IPS-18a (cell line): Measurements from ENCODE around the gene ECE1.

Source experiments
- H3K27ac ChIP-seq: one replicate; pipeline ENCODE4 v1.5.1; 2013; ENCODE audit warnings: low read length
- H3K27me3 ChIP-seq: one replicate; pipeline ENCODE4 v1.6.1; 2013; ENCODE audit warnings: mild to moderate bottlenecking, low read length; ENCODE audit not compliant: control insufficient read depth, insufficient read depth
- H3K36me3 ChIP-seq: one replicate; pipeline ENCODE4 v1.6.1; 2013; ENCODE audit warnings: low read depth, low read length; ENCODE audit not compliant: control insufficient read depth
- H3K4me1 ChIP-seq: one replicate; pipeline ENCODE4 v1.6.1; 2013; ENCODE audit warnings: low read depth, low read length; ENCODE audit not compliant: control insufficient read depth
- H3K4me3 ChIP-seq: one replicate; pipeline ENCODE4 v1.5.1; 2013; ENCODE audit warnings: low read length
- H3K9ac ChIP-seq: one replicate; pipeline ENCODE4 v1.6.1; 2013; ENCODE audit warnings: mild to moderate bottlenecking, low read length, moderate library complexity
- H3K9me3 ChIP-seq: one replicate; pipeline ENCODE4 v1.6.1; 2013; ENCODE audit warnings: low read depth, low read length; ENCODE audit not compliant: control insufficient read depth

Gene ECE1

DNA sequence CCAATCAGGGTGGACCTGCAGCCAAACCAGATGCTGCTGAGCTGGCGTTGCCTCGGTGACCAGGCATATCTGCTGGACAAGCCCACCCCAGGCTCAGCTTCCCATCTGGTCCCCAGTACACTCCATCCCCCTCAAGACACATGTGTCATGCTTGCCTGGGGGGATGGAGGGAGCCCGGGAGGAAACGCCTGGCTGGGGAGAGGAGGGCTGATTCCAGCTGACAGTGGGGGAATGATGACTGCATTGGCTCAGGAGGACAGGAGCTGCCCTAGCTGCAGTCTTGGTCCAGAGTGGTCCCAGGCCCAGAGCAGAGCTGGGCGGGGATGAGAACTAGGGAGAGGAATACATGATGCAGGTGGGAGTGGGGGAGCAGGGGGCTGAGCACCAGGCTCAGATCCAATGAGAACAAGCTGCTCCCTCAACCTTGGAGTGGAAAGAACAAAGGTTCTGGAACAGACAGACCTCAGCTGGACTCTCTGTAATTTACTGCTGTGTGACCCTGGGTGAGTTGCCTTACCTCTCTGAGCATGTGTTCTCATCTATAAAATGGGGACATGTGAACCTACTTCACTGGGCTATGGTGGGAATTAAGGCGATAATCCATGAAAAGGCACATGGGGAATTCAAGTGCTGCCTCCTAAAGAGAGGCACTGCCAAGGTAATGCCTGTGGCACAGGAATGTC lies 23.1 kb upstream of the ECE1 start:
- H3K9ac ChIP-seq: no peak overlapping the region
- no peak overlapping the region for H3K27ac ChIP-seq
- H3K27me3 ChIP-seq: no peaks in the 10 kb centered on the region
- no peaks in the 10 kb centered on the region for H3K36me3 ChIP-seq
- no peaks in the 10 kb centered on the region for H3K9me3 ChIP-seq
- peaks cover 31% of the 10 kb centered on the region for H3K4me1 ChIP-seq
- no peak overlapping the region for H3K4me3 ChIP-seq

DNA sequence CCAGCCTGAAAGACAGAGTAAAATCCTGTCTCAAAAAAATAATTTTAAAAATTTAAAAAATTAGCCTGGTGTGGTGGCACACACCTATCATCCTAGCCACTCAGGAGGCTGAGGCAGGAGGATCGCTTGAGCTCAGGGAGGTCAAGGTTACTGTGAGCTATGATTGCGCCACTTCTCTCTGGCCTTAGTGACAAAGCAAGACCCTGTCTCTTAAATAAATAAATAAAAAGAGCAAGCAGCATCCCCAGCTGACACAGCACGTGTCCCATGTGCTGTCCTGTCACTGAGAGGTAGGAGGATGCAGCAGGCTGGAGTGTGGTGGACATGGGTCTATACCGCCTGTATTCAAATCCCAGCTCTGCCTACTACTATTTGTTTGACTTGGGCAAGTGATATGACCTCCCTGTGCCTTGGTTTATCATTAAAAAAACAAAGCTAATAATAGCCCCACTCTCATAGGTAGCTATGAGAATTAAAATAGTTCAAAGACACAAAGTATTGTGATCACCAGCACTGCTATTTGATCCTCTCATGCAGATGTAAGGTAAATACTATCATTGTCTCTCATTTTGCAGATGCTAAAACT lies 22.2 kb upstream of the ECE1 start:
- no peaks in the 10 kb centered on the region for H3K27me3 ChIP-seq
- H3K36me3 ChIP-seq: no peaks in the 10 kb centered on the region
- H3K4me3 ChIP-seq: no peak overlapping the region
- H3K4me1 ChIP-seq: peaks cover 36% of the 10 kb centered on the region
- H3K9me3 ChIP-seq: no peaks in the 10 kb centered on the region
- H3K27ac ChIP-seq: no peak overlapping the region
- H3K9ac ChIP-seq: no peak overlapping the region

DNA sequence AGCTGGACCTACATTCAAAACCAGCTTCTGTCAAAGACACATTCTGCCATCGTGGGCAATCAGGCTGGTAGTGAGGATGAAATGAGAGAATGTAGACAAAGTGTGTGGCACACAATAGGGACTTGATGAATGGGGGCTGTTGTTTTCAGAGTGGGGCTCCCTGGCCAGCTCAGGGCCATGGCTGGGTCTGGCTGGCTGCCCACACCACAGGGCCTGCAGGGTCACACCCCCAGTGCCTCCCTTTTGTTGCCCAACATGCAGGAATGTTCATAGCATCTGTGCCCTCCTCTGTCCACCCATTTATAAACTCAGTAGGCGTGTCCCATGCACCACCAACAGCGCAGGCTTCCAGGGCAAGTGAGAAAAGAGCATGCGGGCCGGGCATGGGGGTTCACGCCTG lies 20.8 kb upstream of the ECE1 start:
- Histone ChIP-seq H3K27me3 (no peaks in the 10 kb centered on the region), H3K4me3 (no peak overlapping the region), H3K9me3 (no peaks in the 10 kb centered on the region), H3K36me3 (no peaks in the 10 kb centered on the region), H3K4me1 (peaks cover 36% of the 10 kb centered on the region), H3K27ac (no peak overlapping the region), H3K9ac (no peak overlapping the region)

DNA sequence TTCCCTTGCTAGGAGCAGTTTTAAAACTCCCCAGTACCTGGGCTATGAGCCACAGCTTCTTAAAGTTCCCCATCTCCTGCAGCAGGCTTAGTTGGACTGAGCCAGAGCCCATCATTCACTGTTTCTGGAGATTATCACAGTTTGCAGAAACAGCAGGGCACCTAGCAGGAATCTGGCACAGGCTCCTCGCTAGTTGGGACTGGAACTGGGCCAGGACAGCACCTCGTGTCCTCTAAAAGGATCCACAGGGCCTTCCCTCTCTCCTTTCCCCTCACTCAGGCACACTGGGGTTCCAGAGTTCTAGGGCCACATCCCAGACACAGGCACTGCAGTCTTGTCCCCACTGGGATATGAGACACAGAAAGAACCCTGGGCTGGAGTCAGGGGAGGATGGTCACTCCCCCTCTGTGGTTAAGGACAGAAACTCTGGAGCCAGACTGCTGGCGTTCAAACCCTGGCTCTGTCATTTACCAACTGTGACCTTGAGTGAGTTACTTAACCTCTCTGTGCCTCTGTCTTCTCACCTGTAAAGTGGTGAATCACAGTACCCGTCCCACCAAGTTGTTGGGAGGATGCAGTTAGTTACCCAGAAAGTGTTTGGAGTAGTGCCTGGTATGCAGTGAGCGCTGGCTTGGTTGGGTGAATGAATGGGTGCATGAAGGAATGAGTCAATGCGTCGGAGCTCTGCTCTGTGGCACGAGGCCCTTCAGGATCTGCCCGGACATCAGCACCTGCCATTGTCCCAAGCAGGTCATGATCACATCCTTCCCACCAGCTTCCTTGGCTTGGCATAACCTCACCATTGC lies 18.8 kb upstream of the ECE1 start:
- Histone ChIP-seq H3K36me3 (no peaks in the 10 kb centered on the region), H3K27ac (no peak overlapping the region), H3K9ac (no peak overlapping the region), H3K4me1 (peaks cover 26% of the 10 kb centered on the region), H3K9me3 (no peaks in the 10 kb centered on the region), H3K4me3 (no peak overlapping the region), H3K27me3 (no peaks in the 10 kb centered on the region)

DNA sequence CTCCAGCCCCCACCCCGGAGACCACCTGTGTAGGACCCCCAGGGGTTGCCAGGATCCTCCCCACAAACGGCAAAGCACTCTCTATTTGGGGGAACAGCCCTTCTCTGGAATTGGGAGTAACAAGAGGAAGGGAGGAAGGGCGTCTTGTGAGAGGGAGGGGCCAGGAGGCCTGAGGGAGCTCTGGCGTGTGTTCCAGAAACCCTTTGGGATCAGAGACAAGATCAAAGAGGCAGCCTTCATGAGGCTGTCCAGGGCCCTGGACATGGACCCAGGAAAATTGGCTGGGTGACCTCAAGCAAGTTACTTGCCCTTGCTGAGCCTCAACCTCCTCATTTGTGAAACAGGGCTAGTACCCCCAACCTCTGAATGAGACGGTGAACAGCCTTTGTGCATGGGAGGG lies 18.1 kb upstream of the ECE1 start:
- no peak overlapping the region for H3K27ac ChIP-seq
- no peaks in the 10 kb centered on the region for H3K27me3 ChIP-seq
- peaks cover 21% of the 10 kb centered on the region for H3K4me1 ChIP-seq
- no peaks in the 10 kb centered on the region for H3K9me3 ChIP-seq
- no peak overlapping the region for H3K9ac ChIP-seq
- no peaks in the 10 kb centered on the region for H3K36me3 ChIP-seq
- no peak overlapping the region for H3K4me3 ChIP-seq

DNA sequence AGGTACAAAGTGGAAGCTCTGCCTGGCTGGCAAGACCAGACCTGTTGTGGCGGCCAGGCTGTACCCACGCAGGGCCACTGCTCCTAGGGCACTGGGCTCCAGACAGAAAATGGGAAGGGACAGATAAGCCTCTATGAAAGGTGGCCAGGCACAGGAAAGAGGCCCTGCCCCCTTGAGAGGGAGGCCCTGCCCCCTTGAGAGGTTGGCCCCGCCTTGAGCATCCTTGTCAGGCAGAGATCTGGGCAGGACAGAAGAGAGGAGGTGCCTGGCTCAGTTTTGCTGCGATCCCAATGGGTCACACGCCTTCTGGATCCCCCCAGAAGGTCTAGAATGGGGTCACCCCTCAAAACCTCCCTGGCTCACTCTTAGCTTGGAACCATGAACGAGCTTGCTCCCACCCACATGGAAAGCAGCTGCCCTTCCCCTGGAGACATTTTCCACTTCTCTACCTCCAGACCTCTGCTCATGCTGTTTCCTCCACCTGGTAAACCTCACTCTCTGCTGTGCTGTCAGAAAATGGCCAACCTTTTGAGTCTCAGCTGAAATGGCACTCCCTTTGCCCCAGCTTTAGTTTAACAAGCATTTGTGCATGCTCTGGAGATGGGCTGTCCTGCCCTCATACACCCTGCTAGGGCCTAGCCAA lies 17.5 kb upstream of the ECE1 start:
- Histone ChIP-seq H3K36me3 (no peaks in the 10 kb centered on the region), H3K4me3 (no peak overlapping the region), H3K9me3 (no peaks in the 10 kb centered on the region), H3K4me1 (peaks cover 23% of the 10 kb centered on the region), H3K9ac (no peak overlapping the region), H3K27ac (no peak overlapping the region), H3K27me3 (no peaks in the 10 kb centered on the region)

DNA sequence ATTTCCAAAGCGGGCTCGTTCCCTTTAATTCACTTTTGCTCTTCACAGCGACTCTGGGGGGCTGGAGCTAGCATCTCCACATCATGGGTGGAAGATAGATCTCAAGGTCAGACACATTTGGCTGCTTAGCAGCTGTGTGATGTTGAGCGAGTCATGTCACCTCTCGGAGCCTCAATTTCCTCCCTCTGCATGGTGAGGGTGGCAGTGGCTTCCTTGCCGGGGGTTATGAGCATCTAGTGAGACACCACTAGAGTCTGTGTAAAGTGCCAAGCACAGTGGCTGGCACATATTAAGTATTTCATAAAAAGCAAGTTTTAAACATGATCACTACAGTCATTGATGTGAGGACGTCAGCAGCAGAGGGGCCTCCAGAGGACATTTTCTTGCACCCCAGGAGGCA lies 16.9 kb upstream of the ECE1 start:
- Histone ChIP-seq H3K27me3 (no peaks in the 10 kb centered on the region), H3K4me3 (no peak overlapping the region), H3K9me3 (no peaks in the 10 kb centered on the region), H3K27ac (no peak overlapping the region), H3K9ac (no peak overlapping the region), H3K4me1 (peaks cover 22% of the 10 kb centered on the region), H3K36me3 (no peaks in the 10 kb centered on the region)

DNA sequence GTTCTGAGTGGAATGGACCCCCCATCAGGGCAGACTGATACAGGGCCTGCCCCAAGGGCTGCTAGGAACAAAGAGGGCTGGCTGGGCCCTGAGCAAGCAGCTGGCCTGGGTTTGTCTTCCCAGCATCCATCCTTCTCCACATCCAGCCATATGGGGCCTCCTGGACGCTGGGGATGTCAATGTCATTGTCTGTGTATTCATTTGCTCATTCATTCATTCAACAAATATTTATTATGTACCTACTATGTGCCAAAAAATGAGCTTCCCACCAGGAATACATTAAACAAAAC lies 15.6 kb upstream of the ECE1 start:
- no peaks in the 10 kb centered on the region for H3K36me3 ChIP-seq
- no peak overlapping the region for H3K27ac ChIP-seq
- no peak overlapping the region for H3K4me3 ChIP-seq
- peaks cover 22% of the 10 kb centered on the region for H3K4me1 ChIP-seq
- H3K9ac ChIP-seq: no peak overlapping the region
- no peaks in the 10 kb centered on the region for H3K9me3 ChIP-seq
- H3K27me3 ChIP-seq: no peaks in the 10 kb centered on the region

DNA sequence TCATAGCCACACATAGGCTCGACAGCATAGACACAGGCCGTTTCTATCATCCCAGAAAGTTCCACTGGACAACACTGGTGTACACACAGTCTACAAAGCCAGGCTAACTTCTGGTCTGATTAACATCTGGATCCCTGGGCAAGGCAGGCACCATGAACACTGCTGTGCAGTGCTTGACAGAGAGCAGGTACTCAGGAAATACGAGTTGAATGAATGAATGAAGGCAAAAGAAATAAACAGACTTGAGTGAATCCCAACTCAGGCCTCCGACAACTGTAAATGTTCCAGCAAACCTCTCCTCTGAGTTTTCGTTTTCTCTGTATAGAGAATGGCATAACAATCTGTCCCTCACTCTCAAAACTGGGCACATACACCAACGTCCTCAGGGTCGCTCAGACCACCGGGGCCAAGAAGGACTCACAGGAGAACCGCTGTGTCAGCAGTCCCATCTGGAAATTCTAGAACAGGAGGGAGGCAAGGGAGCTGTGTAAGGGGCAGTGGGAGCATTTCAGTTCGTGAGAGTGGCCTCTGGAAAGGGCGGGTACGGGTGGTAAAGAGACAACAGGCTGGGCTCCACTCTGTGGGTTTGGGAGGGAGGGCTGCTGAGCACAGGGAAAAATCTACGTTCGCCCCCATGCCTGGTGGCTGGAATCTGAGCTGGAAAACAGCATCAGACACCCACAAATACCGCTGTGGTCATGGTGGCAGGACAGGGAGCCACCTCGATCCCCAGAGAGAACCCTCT lies 15.1 kb upstream of the ECE1 start:
- peaks cover 22% of the 10 kb centered on the region for H3K4me1 ChIP-seq
- H3K27me3 ChIP-seq: no peaks in the 10 kb centered on the region
- H3K36me3 ChIP-seq: no peaks in the 10 kb centered on the region
- no peak overlapping the region for H3K4me3 ChIP-seq
- H3K9me3 ChIP-seq: no peaks in the 10 kb centered on the region
- H3K9ac ChIP-seq: no peak overlapping the region
- H3K27ac ChIP-seq: no peak overlapping the region

DNA sequence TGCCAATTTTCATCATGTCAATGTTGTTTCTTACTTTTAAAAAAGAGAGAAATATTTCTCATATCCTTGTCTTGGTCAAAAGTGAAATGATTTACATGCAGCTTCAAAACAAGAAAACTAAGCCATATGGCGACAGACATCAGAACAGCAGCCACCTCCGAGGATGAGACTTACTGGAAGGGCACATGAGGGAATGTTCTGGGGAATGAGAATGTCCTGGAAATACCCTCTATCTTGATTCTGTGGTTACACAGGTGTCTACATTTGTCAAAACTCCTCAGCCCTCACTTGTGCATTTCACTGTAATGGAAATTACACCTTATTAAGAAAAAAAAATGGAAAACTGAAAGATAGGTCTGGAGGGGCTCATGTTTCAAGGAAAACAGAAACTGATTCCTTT lies 14.2 kb upstream of the ECE1 start:
- no peaks in the 10 kb centered on the region for H3K27me3 ChIP-seq
- H3K4me3 ChIP-seq: no peak overlapping the region
- no peak overlapping the region for H3K27ac ChIP-seq
- H3K36me3 ChIP-seq: no peaks in the 10 kb centered on the region
- no peaks in the 10 kb centered on the region for H3K9me3 ChIP-seq
- no peak overlapping the region for H3K9ac ChIP-seq
- H3K4me1 ChIP-seq: peaks cover 22% of the 10 kb centered on the region
